Psoas muscle (tissue), 8 donors: ENCODE data around the gene ARHGEF12. TPM values are rescaled to one million over a fixed set of nuclear protein-coding genes. Genes with fewer than 3 reads are reported as not detected.

Experiments
- ATAC-seq, 4 donors: fragments of 200-7000 bp; cut with Tn5 transposase; one replicate each; pipeline ENCODE4 v1.9.1; 2020; ENCODE audit warnings: moderate library complexity in 3 of 4, mild to moderate bottlenecking in 2 of 4
- DNase-seq, 2 donors: peaks; one replicate each; pipeline ENCODE4 v3.0.0-alpha.2; 2020
- H3K27ac ChIP-seq: fragments of 200-600 bp; one replicate; pipeline ENCODE4 v1.8.0; 2022
- H3K27me3 ChIP-seq, 3 donors: fragments of 200-600 bp in 1 of 3; one replicate each; pipeline versions ENCODE4 v1.6.1 to v1.8.0; 2013 to 2022; ENCODE audit warnings: low read length in 2 of 3, mild to moderate bottlenecking in 2 of 3, moderate library complexity in 1 of 3; ENCODE audit not compliant: insufficient read depth in 3 of 3
- H3K36me3 ChIP-seq, 2 donors: fragments of 200-600 bp in 1 of 2; one replicate each; pipeline versions ENCODE4 v1.6.1 to v1.8.0; 2013 to 2022; ENCODE audit warnings: low read depth in 1 of 2, mild to moderate bottlenecking in 1 of 2, moderate library complexity in 1 of 2; ENCODE audit not compliant: insufficient read depth in 1 of 2
- H3K4me1 ChIP-seq: fragments of 200-600 bp; one replicate; pipeline ENCODE4 v1.8.0; 2022
- H3K4me3 ChIP-seq: fragments of 200-600 bp; one replicate; pipeline ENCODE4 v1.8.0; 2022; ENCODE audit warnings: mild to moderate bottlenecking
- H3K9me3 ChIP-seq: fragments of 200-600 bp; one replicate; pipeline ENCODE4 v1.8.0; 2022
- CTCF ChIP-seq: fragments of 200-600 bp; IDR thresholded peaks from one replicate; pipeline ENCODE4 v1.8.0; 2022; ENCODE audit warnings: antibody characterized with exemption
- WGBS, 3 donors: extraction: QIAGEN DNeasy Blood & Tissue Kit; methylation state at CpG; one replicate each; pipeline versions ENCODE4 v1.1.6 to v1.1.7; 2013; 5-methylcytosine and 5-hydroxymethylcytosine counted together
- intact Hi-C, 2 donors: fragments of 100-400 bp; cut with DNase I; formaldehyde crosslinking; loops; one replicate each; pipeline versions ENCODE4 v1.11.0 to v1.14.2; 2022
- polyA plus RNA-seq, 3 donors: library from polyadenylated mRNA; stranded (reverse); fragments of 200-250 nt; gene quantifications; one replicate each; pipeline ENCODE4 v1.2.3, GENCODE V29; 2013
- total RNA-seq, 4 donors: library from RNA; stranded (reverse); fragmentation: NEBNext Ultra II Directional in 2 of 4; extraction: Animal tissue kit (Norgen Biotek cat#: 25700) in 2 of 4; gene quantifications; one replicate each; pipeline versions ENCODE4 v1.2.1 to v1.2.4, GENCODE V29; 2021 to 2023
- donor health status: healthy with polysubstance abuse.
- donor health status: DM: no; HTN: no; CAD: no; lungs with moderate emphysema.
- donor health status: Bipolar disorder and iron deficiency.
- donor health status: healthy.
- donor health status: DM: yes; HTN: yes; CAD: no.
- donor health status: DM: no; HTN: no; CAD: no.
- donor health status: DM: no; HTN: no; CAD: no.
- donor health status: DM: yes; HTN: yes; CAD: no.

Gene ARHGEF12
- total and polyA plus RNA-seq, 7 donors: 14.8 to 102 (median 45.6) TPM

- intact Hi-C loops: no loop called here
- ATAC-seq (no peak), DNase-seq (no peak)
- no peaks in the 10 kb centered on the region for H3K27me3 ChIP-seq
- no peak for TF ChIP-seq CTCF
- no peaks in the 10 kb centered on the region for H3K36me3 ChIP-seq
- H3K27ac ChIP-seq: peak overlapping the region; percentile 61
- no peak overlapping the region for H3K4me3 ChIP-seq
- peaks cover 64% of the 10 kb centered on the region for H3K4me1 ChIP-seq
- H3K9me3 ChIP-seq: no peaks in the 10 kb centered on the region
- WGBS, 3 donors: 86 to 99% (median 96%) methylated on average over 3 of the region's 3 CpGs
These were observed 59.6 kb downstream of the ARHGEF12 start for GRCh38 chr11:120395778-120396177.

GRCh38 chr11:120398132-120398531 lies 61.9 kb downstream of the ARHGEF12 start:
- no peak for TF ChIP-seq CTCF
- H3K9me3 ChIP-seq: no peaks in the 10 kb centered on the region
- H3K27ac ChIP-seq: peak overlapping the region; percentile 61
- intact Hi-C loops: no loop called here
- ATAC-seq (no peak), DNase-seq (no peak)
- 30 to 49% (median 31%) methylated on average over 2 of the region's 2 CpGs for WGBS, 3 donors
- H3K27me3 ChIP-seq: no peaks in the 10 kb centered on the region
- peak overlapping the region; percentile 2 for H3K4me3 ChIP-seq
- H3K36me3 ChIP-seq: no peaks in the 10 kb centered on the region
- H3K4me1 ChIP-seq: peaks cover 54% of the 10 kb centered on the region

- no peak for DNase-seq
- intact Hi-C loops: no loop called here
- Histone ChIP-seq H3K27me3 (no peaks in the 10 kb centered on the region), H3K9me3 (no peaks in the 10 kb centered on the region), H3K4me3 (no peak overlapping the region), H3K4me1 (peaks cover 59% of the 10 kb centered on the region), H3K27ac (peak overlapping the region; percentile 89), H3K36me3 (no peaks in the 10 kb centered on the region)
- WGBS, 3 donors: 69 to 72% (median 71%) methylated on average over 2 of the region's 2 CpGs
- TF ChIP-seq CTCF: no peak
- no peak for ATAC-seq
These were observed 63.1 kb downstream of the ARHGEF12 start for GRCh38 chr11:120399307-120399706.

GRCh38 chr11:120400564-120401364 lies 64.6 kb downstream of the ARHGEF12 start:
- H3K4me1 ChIP-seq: peaks cover 73% of the 10 kb centered on the region
- intact Hi-C loops: loop anchor here (2.0 to 5.0 kb wide), 2 partner anchors 63 to 64 kb away; partner anchors contain the start of gene ARHGEF12 (in 2 of the 2)
- H3K9me3 ChIP-seq: no peaks in the 10 kb centered on the region
- H3K4me3 ChIP-seq: peak overlapping the region; percentile 56
- no peaks in the 10 kb centered on the region for H3K27me3 ChIP-seq
- H3K36me3 ChIP-seq: no peaks in the 10 kb centered on the region
- ATAC-seq (peak; percentile 90 to 96 (median 94)), DNase-seq (no peak)
- no peak for TF ChIP-seq CTCF
- peak overlapping the region; percentile 89 for H3K27ac ChIP-seq
- 6 to 12% (median 10%) methylated on average over 7 of the region's 7 CpGs for WGBS, 3 donors
